ENCODE measurements around the gene CAMK2N2. TPM values are rescaled to one million over a fixed set of nuclear protein-coding genes. Genes with fewer than 3 reads are reported as not detected.

Gene CAMK2N2
- total and polyA plus RNA-seq, 7 experiments from 2014 or later, result not detected

GRCh38 chr3:184239708-184240107, 21.6 kb downstream of the CAMK2N2 start:
- Mint-ChIP-seq H3K4me3 (no peak overlapping the region), H3K36me3 (peaks cover 0 to 25% (median 9%) of the 10 kb centered on the region in 5 donors), H3K9me3 (peaks cover 0 to 2% (median 0%) of the 10 kb centered on the region in 11 donors), H3K27ac (no peak overlapping the region), H3K27me3 (no peaks in the 10 kb centered on the region), H3K4me1 (peaks cover 0 to 4% (median 0%) of the 10 kb centered on the region in 7 donors)
- CTCF ChIA-PET, result interaction anchor here (1.0 to 1.5 kb wide), 2 partner anchors 10 to 274 kb away, joined by 3 to 4 read pairs; no protein-coding TSS in a partner anchor
- H3K27me3 ChIP-seq (ENCODE audit: control insufficient read depth in 2 of 2, insufficient read depth in 2 of 2, low read length in 2 of 2), result no peaks in the 10 kb centered on the region
- H3K4me1 ChIP-seq (ENCODE audit: control insufficient read depth in 2 of 2, insufficient read depth in 2 of 2, low read length in 2 of 2), result no peaks in the 10 kb centered on the region
- no peak overlapping the region for H3K27ac ChIP-seq (ENCODE audit: low read depth, low read length)
- no peak overlapping the region for H3K4me3 ChIP-seq (ENCODE audit: low read length)
- H3K36me3 ChIP-seq (ENCODE audit: control insufficient read depth in 2 of 3, insufficient read depth in 3 of 3, low read length in 3 of 3), result peaks cover 0 to 33% (median 10%) of the 10 kb centered on the region in 3 experiments
- intact Hi-C loops (cut with micrococcal nuclease), result loop anchor here in 1 of 2 donors (1.0 kb wide), 2 partner anchors 10 to 20 kb away; partner anchors contain the start of gene EEF1AKMT4
- DNase-seq, result no peak
- POLR2A ChIA-PET, result interaction anchor here (1.1 kb wide), 1 partner anchor 12 kb away, joined by 3 read pairs; no protein-coding TSS in a partner anchor
- no peak for ATAC-seq
- H3K9me3 ChIP-seq (ENCODE audit: control insufficient read depth in 2 of 3, low read length in 3 of 3), result no peaks in the 10 kb centered on the region

GRCh38 chr3:184239221-184239620, 22.1 kb downstream of the CAMK2N2 start:
- H3K4me1 ChIP-seq (ENCODE audit: control insufficient read depth in 2 of 2, insufficient read depth in 2 of 2, low read length in 2 of 2), result no peaks in the 10 kb centered on the region
- Mint-ChIP-seq H3K36me3 (peaks cover 0 to 20% (median 8%) of the 10 kb centered on the region in 5 donors), H3K27me3 (peaks cover 0 to 1% (median 0%) of the 10 kb centered on the region in 5 donors), H3K4me1 (peaks cover 0 to 4% (median 0%) of the 10 kb centered on the region in 7 donors), H3K4me3 (no peak overlapping the region), H3K9me3 (peaks cover 0 to 2% (median 0%) of the 10 kb centered on the region in 11 donors), H3K27ac (no peak overlapping the region)
- DNase-seq (no peak), ATAC-seq (no peak)
- H3K4me3 ChIP-seq (ENCODE audit: low read length), result no peak overlapping the region
- no peak overlapping the region for H3K27ac ChIP-seq (ENCODE audit: low read depth, low read length)
- POLR2A ChIA-PET, result interaction anchor here (1.1 kb wide), 1 partner anchor 12 kb away, joined by 3 read pairs; no protein-coding TSS in a partner anchor
- no peaks in the 10 kb centered on the region for H3K9me3 ChIP-seq (ENCODE audit: control insufficient read depth in 2 of 3, low read length in 3 of 3)
- intact Hi-C loops (cut with micrococcal nuclease), result no loop called here
- H3K36me3 ChIP-seq (ENCODE audit: control insufficient read depth in 2 of 3, insufficient read depth in 3 of 3, low read length in 3 of 3), result peaks cover 0 to 28% (median 9%) of the 10 kb centered on the region in 3 experiments
- H3K27me3 ChIP-seq (ENCODE audit: control insufficient read depth in 2 of 2, insufficient read depth in 2 of 2, low read length in 2 of 2), result no peaks in the 10 kb centered on the region
- CTCF ChIA-PET, result interaction anchor here (0.9 kb wide), 1 partner anchor 13 kb away, joined by 4 read pairs; no protein-coding TSS in a partner anchor

- H3K36me3 Mint-ChIP-seq, result peaks cover 0 to 12% (median 6%) of the 10 kb centered on the region in 5 donors
- no peak for DNase-seq
- peaks cover 0 to 5% (median 0%) of the 10 kb centered on the region in 5 donors for H3K27me3 Mint-ChIP-seq
- H3K4me3 Mint-ChIP-seq, result no peak overlapping the region
- Histone ChIP-seq H3K27ac (ENCODE audit: low read depth, low read length) (no peak overlapping the region), H3K4me3 (ENCODE audit: low read length) (no peak overlapping the region), H3K36me3 (ENCODE audit: control insufficient read depth in 2 of 3, insufficient read depth in 3 of 3, low read length in 3 of 3) (peaks cover 0 to 19% (median 3%) of the 10 kb centered on the region in 3 experiments), H3K9me3 (ENCODE audit: control insufficient read depth in 2 of 3, low read length in 3 of 3) (no peaks in the 10 kb centered on the region), H3K4me1 (ENCODE audit: control insufficient read depth in 2 of 2, insufficient read depth in 2 of 2, low read length in 2 of 2) (no peaks in the 10 kb centered on the region), H3K27me3 (ENCODE audit: control insufficient read depth in 2 of 2, insufficient read depth in 2 of 2, low read length in 2 of 2) (no peaks in the 10 kb centered on the region)
- ATAC-seq, result no peak
- peaks cover 0 to 2% (median 0%) of the 10 kb centered on the region in 11 donors for H3K9me3 Mint-ChIP-seq
- intact Hi-C loops (cut with micrococcal nuclease), result no loop called here
- H3K27ac Mint-ChIP-seq, result no peak overlapping the region
- peaks cover 0 to 2% (median 0%) of the 10 kb centered on the region in 7 donors for H3K4me1 Mint-ChIP-seq
- POLR2A ChIA-PET, result no interaction called here
- CTCF ChIA-PET, result interaction anchor here (0.6 to 1.1 kb wide), 3 partner anchors 10 to 65 kb away, joined by 3 to 4 read pairs (median 4); no protein-coding TSS in a partner anchor
These were observed 23.0 kb downstream of the CAMK2N2 start for GRCh38 chr3:184238246-184238818.

GRCh38 chr3:184237807-184238206, 23.5 kb downstream of the CAMK2N2 start:
- H3K27me3 Mint-ChIP-seq, result peaks cover 3 to 8% (median 3%) of the 10 kb centered on the region in 5 donors
- CTCF ChIA-PET, result interaction anchor here (0.6 to 1.1 kb wide), 3 partner anchors 10 to 99 kb away, joined by 3 to 4 read pairs (median 3); no protein-coding TSS in a partner anchor
- peaks cover 0 to 2% (median 0%) of the 10 kb centered on the region in 11 donors for H3K9me3 Mint-ChIP-seq
- H3K27ac Mint-ChIP-seq, result no peak overlapping the region
- H3K36me3 ChIP-seq (ENCODE audit: control insufficient read depth in 2 of 3, insufficient read depth in 3 of 3, low read length in 3 of 3), result peaks cover 0 to 14% (median 3%) of the 10 kb centered on the region in 3 experiments
- POLR2A ChIA-PET, result no interaction called here
- DNase-seq (no peak), ATAC-seq (no peak)
- no peaks in the 10 kb centered on the region for H3K4me1 ChIP-seq (ENCODE audit: control insufficient read depth in 2 of 2, insufficient read depth in 2 of 2, low read length in 2 of 2)
- no peak overlapping the region for H3K27ac ChIP-seq (ENCODE audit: low read depth, low read length)
- peaks cover 0 to 7% (median 2%) of the 10 kb centered on the region in 5 donors for H3K36me3 Mint-ChIP-seq
- H3K4me3 Mint-ChIP-seq, result no peak overlapping the region
- H3K4me3 ChIP-seq (ENCODE audit: low read length), result no peak overlapping the region
- intact Hi-C loops (cut with micrococcal nuclease), result no loop called here
- H3K9me3 ChIP-seq (ENCODE audit: control insufficient read depth in 2 of 3, low read length in 3 of 3), result no peaks in the 10 kb centered on the region
- peaks cover 0 to 2% (median 0%) of the 10 kb centered on the region in 7 donors for H3K4me1 Mint-ChIP-seq
- H3K27me3 ChIP-seq (ENCODE audit: control insufficient read depth in 2 of 2, insufficient read depth in 2 of 2, low read length in 2 of 2), result no peaks in the 10 kb centered on the region

- no peak for ATAC-seq
- Mint-ChIP-seq H3K9me3 (peaks cover 0 to 2% (median 0%) of the 10 kb centered on the region in 11 donors), H3K36me3 (peaks cover 0 to 1% (median 0%) of the 10 kb centered on the region in 5 donors), H3K4me1 (peaks cover 0 to 2% (median 0%) of the 10 kb centered on the region in 7 donors), H3K27me3 (peaks cover 9 to 14% (median 9%) of the 10 kb centered on the region in 5 donors), H3K4me3 (no peak overlapping the region), H3K27ac (no peak overlapping the region)
- Histone ChIP-seq H3K4me1 (ENCODE audit: control insufficient read depth in 2 of 2, insufficient read depth in 2 of 2, low read length in 2 of 2) (no peaks in the 10 kb centered on the region), H3K27me3 (ENCODE audit: control insufficient read depth in 2 of 2, insufficient read depth in 2 of 2, low read length in 2 of 2) (no peaks in the 10 kb centered on the region), H3K36me3 (ENCODE audit: control insufficient read depth in 2 of 3, insufficient read depth in 3 of 3, low read length in 3 of 3) (peaks cover 0 to 8% (median 1%) of the 10 kb centered on the region in 3 experiments), H3K4me3 (ENCODE audit: low read length) (no peak overlapping the region), H3K27ac (ENCODE audit: low read depth, low read length) (no peak overlapping the region), H3K9me3 (ENCODE audit: control insufficient read depth in 2 of 3, low read length in 3 of 3) (no peaks in the 10 kb centered on the region)
- CTCF ChIA-PET, result interaction anchor here (0.6 to 0.7 kb wide), 2 partner anchors 100 to 334 kb away, joined by 3 read pairs; no protein-coding TSS in a partner anchor
- POLR2A ChIA-PET, result no interaction called here
- intact Hi-C loops (cut with micrococcal nuclease), result no loop called here
- DNase-seq, result no peak
These were observed 24.1 kb downstream of the CAMK2N2 start for GRCh38 chr3:184237211-184237610.

- H3K36me3 Mint-ChIP-seq, result no peaks in the 10 kb centered on the region
- H3K4me3 Mint-ChIP-seq, result no peak overlapping the region
- ATAC-seq (no peak), DNase-seq (no peak)
- ChIA-PET CTCF (no interaction called here), POLR2A (no interaction called here)
- peaks cover 0 to 2% (median 0%) of the 10 kb centered on the region in 7 donors for H3K4me1 Mint-ChIP-seq
- no peaks in the 10 kb centered on the region for H3K27me3 ChIP-seq (ENCODE audit: control insufficient read depth in 2 of 2, insufficient read depth in 2 of 2, low read length in 2 of 2)
- peaks cover 0 to 2% (median 0%) of the 10 kb centered on the region in 11 donors for H3K9me3 Mint-ChIP-seq
- H3K27ac Mint-ChIP-seq, result no peak overlapping the region
- no peak overlapping the region for H3K27ac ChIP-seq (ENCODE audit: low read depth, low read length)
- H3K36me3 ChIP-seq (ENCODE audit: control insufficient read depth in 2 of 3, insufficient read depth in 3 of 3, low read length in 3 of 3), result peaks cover 0 to 2% (median 0%) of the 10 kb centered on the region in 3 experiments
- H3K4me3 ChIP-seq (ENCODE audit: low read length), result no peak overlapping the region
- no peaks in the 10 kb centered on the region for H3K9me3 ChIP-seq (ENCODE audit: control insufficient read depth in 2 of 3, low read length in 3 of 3)
- intact Hi-C loops (cut with micrococcal nuclease), result no loop called here
- H3K27me3 Mint-ChIP-seq, result peaks cover 14 to 20% (median 15%) of the 10 kb centered on the region in 5 donors
- H3K4me1 ChIP-seq (ENCODE audit: control insufficient read depth in 2 of 2, insufficient read depth in 2 of 2, low read length in 2 of 2), result no peaks in the 10 kb centered on the region
These were observed 24.7 kb downstream of the CAMK2N2 start for GRCh38 chr3:184236636-184237035.
